NCI-H1930 (cell line): Measurements from ENCODE around the gene PALM.
"Not testable (repeated sequence)": the region's sequence is repeated elsewhere in the genome, so short reads cannot be mapped to it uniquely, and the experiment has no call there.

Source experiments
- DNase-seq, 2 experiments: peaks; one replicate each; lab custom pipeline; 2025; lab: John Stamatoyannopoulos, UW

PALM gene

DNA sequence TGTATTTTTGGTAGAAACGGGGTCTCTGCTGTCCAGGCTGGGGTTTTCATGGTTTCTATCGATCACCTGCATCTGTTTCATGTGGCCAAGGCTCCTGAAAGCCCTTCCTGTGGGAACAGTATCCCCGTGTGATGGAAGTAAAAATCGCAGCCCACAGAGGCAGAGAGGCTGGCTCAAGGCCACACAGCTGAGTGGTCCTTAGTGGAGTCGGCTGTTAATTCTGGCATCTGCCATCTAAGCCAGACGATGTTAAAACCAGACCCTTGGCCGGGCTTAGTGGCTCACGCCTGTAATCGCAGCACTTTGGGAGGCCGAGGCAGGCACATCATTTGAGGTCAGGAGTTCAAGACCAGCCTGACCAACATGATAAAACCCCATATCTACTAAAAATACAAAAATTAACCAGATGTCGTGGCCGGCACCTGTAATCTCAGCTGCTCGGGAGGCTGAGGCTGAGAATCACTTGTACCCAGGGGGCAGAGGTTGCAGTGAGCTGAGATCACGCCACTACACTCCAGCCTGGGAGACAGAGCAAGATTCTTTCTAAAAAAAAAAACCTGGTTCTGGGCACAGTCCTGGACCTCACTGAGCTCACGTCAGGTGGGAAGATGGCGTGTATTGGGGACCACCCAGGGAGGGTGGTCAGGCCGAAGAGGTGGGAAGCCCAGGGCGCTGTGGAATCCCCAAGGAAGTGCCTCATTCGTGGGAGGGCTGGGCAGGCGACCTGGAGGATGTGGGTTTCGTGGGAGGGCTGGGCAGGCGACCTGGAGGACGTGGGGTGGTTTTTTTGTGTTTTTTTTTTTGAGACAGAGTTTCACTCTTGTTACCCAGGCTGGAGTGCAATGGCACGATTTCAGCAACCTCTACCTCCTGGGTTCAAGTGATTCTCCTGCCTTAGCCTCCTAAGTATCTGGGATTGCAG is 23.7 kb downstream of the PALM start:
- no peak for DNase-seq

DNA sequence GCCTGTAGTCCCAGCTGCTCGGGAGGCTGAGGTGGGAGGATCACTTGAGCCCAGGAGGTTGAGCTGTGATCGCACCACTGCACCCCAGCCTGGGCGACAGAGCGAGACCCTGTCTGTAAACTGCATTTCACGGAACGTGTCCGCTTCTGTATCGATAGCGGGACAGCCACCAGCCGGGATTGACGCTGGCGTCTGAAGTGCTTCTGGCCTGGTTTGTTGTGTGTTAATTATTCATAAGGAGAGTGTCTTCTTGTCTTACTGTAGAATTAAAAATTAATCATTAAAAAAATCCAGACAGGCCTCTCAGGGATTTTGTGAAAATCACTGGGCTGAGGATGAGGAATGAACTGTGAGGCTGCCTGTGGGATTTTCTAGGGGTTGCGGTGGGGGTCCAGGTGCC is 26.0 kb downstream of the PALM start:
- DNase-seq = no peak

- no peak for DNase-seq
Measured at GRCh38 chr19:736125-736524, 27.4 kb downstream of the PALM start.

- DNase-seq = no peak
Measured at GRCh38 chr19:737591-738093, 28.9 kb downstream of the PALM start.

GRCh38 chr19:738509-739128 is 29.9 kb downstream of the PALM start:
- no peak for DNase-seq

GRCh38 chr19:739998-740715 is 31.4 kb downstream of the PALM start:
- DNase-seq = no peak

- not testable (repeated sequence) for DNase-seq
Measured at GRCh38 chr19:740816-741505, 32.2 kb downstream of the PALM start.

DNA sequence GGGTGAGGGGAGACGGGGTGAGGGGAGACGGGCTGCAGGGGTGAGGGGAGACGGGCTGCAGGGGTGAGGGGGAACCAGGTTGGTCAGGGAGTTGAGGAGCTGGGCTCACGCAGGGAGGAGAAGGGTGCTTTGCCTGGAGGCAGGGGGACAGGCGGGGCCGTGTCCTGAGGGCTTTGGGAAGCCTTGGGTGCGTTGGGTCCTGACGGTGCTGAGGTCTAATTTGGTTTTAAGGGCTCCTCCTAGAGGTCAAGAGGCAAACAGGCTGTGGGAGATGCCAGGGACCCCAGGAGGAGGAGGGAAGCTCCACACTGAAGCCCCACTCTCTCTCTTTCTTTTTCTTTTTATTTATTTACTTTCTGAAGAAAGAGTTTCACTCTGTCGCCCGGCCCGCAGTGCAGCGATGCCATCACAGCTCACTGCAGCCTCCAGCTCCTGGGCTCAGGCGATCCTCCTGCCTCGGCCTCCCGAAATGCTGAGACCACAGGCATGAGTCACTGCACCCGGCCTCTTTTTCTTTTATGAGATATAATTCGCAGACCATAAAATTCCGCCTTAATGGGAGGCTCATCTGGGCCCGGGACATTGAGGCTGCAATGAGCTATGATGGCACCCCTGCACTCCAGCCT is 32.9 kb downstream of the PALM start:
- DNase-seq = no peak

DNA sequence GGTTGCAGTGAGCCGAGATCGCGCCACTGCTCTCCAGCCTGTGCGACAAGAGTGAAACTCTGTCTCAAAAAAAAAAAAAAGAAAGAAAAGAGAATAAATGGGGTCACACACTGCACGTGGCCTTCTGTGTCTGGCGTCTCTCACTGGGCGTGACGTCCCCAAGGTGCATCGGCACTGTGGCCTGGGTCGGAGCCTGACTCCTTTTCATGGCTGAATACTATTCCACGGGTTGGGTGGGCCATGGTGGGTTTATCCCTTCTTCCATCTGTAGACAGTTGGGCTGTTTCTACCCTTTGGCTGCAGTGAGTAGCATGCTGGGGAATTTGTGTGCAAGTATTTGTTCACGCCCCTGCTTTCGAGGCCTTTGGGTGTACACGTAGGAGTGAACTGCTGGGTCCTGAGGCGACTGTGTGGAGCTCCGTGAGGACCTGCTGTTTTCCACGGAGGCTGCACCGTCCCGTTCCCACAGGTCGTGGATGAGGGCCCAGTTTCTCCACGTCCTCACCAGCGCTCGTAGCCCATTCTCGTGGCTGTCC is 33.9 kb downstream of the PALM start:
- no peak for DNase-seq

DNA sequence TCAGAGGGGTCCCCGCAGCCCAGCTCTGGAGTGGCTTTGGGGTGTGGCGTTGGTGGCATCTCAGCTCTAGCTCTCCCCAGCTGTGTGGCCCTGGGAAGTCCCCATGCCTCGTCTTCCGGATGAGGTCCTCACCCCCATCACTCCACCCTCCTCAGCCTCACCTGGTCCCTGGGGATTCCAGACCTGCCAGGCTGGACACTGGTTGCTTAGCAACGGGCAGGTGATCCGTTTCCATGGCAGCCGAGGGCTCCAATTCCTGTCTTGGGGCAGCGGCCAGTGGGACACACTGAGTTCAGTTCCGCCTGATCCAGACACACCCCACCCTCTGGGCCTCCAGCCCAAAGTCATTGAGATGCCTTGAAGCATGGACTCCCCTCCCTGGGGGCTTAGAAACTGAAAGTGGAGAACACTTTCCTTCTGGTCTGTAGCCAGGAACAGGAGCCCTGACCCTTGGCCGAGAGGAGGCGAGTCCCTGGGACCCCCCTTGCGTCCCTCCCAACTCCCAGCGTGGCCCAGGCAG is 34.5 kb downstream of the PALM start:
- no peak for DNase-seq

DNA sequence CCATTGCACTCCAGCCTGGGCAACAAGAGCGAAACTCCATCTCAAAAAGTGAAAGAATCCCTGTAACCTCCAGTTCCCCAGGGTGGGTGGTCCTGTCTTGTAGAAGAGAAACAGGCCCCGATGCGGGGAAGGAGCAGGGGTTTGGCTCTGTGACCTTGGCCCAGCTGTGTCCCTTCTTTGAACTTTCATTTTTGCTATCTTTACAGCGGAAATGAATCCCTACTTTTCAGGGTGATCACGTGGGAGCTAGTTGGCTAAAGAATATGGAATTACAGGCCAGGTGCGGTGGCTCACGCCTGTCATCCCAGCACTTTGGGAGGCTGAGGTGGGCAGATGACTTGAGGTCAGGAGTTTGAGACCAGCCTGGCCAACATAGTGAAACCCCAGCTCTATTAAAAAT is 36.4 kb downstream of the PALM start:
- not testable (repeated sequence) for DNase-seq

- no peak for DNase-seq
Measured at GRCh38 chr19:746208-746819, 37.6 kb downstream of the PALM start.

DNA sequence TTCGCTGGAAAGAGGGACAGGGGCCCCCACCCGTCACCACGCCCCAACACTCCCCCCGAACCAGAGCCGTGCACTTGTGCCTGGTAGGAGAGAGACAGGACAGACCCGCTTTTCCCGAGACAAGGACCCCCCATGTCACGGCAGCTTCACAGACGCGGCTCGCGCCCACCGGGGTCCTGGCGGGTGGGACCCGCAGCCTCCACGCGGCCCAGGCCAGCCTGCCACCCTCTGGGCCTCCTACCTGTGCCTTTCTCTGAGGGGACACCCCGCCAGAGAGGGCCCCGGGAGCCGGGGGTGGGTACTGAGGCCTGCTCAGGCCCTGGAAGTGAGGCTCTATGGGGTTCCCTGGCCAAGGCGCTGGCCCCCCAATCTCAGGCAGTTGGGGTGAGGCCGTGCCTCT is 38.2 kb downstream of the PALM start:
- no peak for DNase-seq

GRCh38 chr19:747432-748273 is 38.9 kb downstream of the PALM start:
- DNase-seq = no peak

- no peak for DNase-seq
Measured at GRCh38 chr19:748274-748598, 39.5 kb downstream of the PALM start.

DNA sequence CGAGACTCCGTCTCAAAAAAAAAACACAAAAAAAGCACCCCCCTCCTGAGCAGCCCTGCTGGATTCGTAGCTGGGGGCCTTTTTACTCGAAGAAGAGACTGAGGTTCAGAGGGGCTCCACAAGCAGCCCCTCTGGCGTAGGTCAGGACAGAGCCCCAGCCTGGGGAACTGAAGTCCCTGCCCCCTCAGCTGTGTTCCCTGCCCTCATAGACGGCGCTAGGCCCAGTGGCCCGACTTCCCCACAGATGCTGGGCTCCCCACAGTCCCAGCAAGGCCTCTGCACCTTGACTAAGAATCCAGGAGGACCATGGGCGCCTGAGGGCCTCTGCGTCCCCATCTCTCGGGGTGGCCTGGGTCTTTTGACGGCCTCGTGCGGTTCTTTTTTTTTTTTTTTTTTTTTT is 41.1 kb downstream of the PALM start:
- no peak for DNase-seq

- no peak for DNase-seq
Measured at GRCh38 chr19:750640-751423, 42.1 kb downstream of the PALM start, which contains the start of gene MISP. MISP (plus strand) TSS chr19:751112; CDS start chr19:756947, 5,835 bp downstream.

- no peak for DNase-seq
Measured at GRCh38 chr19:751501-752341, 43.0 kb downstream of the PALM start.
